GM12874 (cell line): ENCODE measurements around the gene BACH1.

Source experiments
- TF ChIP-seq, protein P1 (sequence below): IDR thresholded peaks from 2 replicates; pipeline ENCODE4 v1.5.1; 2011; ENCODE audit warnings: low read depth, mild to moderate bottlenecking, control low read depth, low read length, moderate library complexity; ENCODE audit not compliant: insufficient read depth

The BACH1 gene

DNA sequence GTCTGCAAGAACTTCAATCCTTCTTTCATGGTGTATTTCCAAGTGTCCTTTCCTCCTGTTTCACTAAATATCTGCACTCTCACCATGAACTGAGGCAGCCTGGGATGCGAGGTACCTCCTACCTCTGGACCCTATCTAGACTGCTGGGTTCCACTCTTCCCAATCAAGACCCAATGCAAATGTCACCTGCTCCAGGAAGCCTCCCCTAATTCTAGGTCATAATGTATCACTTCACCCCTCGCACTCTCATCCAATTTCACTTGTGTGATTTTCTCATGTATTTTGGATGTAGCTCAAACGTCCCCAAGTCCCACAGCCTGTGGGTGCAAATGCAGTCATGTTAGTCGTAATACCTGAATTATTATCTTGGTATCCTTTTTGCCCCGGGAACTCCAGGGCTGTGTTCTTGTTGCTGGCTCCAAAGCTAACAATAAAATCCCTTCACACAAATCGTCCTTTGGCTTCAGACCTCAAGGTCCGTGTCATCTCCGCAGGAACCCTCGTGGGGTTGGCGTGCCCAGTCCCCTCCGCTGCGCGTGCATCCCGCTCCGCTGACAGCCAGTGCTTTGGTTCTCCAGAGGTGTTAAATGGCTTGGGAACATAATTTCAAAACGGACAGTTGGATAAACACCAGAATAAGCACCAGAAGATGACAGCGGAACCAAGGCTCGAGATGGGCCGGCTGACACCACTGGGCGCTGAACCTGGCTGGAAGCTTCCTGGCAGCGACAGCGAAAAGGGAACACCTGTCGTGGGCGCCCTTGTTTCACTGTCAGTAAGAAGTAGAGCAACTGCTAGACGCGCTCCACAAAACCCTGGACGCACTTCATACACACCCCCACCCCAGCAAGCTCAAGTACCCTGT lies 1.0 kb upstream of the BACH1 start:
- TF ChIP-seq, protein P1, sequence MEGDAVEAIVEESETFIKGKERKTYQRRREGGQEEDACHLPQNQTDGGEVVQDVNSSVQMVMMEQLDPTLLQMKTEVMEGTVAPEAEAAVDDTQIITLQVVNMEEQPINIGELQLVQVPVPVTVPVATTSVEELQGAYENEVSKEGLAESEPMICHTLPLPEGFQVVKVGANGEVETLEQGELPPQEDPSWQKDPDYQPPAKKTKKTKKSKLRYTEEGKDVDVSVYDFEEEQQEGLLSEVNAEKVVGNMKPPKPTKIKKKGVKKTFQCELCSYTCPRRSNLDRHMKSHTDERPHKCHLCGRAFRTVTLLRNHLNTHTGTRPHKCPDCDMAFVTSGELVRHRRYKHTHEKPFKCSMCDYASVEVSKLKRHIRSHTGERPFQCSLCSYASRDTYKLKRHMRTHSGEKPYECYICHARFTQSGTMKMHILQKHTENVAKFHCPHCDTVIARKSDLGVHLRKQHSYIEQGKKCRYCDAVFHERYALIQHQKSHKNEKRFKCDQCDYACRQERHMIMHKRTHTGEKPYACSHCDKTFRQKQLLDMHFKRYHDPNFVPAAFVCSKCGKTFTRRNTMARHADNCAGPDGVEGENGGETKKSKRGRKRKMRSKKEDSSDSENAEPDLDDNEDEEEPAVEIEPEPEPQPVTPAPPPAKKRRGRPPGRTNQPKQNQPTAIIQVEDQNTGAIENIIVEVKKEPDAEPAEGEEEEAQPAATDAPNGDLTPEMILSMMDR: no peak

GRCh38 chr21:29299046-29299915 lies 559 bp downstream of the BACH1 start:
- TF ChIP-seq, protein P1: no peak

- TF ChIP-seq, protein P1: no peak
Observed at GRCh38 chr21:29299916-29300806, 1.4 kb downstream of the BACH1 start.

GRCh38 chr21:29300807-29301138 lies 2.1 kb downstream of the BACH1 start:
- TF ChIP-seq, protein P1: no peak

DNA sequence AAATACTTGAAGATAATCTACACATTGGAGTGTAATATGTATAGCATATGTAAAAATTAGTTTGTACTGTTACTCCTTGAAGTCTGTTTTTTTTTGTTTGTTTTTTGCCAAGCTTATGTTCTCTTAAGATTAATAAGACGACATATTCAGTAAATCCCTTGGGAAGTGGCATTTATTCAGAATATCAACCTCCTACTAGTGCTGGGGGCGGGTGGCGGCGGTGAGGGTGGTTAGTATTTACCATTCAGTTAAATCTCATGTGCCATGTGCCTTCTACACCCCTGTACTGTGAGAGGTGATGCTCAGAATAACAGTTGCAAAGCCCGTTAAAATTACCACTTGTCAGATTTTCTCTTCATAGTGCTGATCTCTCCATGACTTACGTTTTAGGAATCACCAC lies 3.0 kb downstream of the BACH1 start:
- TF ChIP-seq, protein P1: no peak

GRCh38 chr21:29302359-29302875 lies 3.7 kb downstream of the BACH1 start:
- TF ChIP-seq, protein P1: no peak
